HepG2 (cell line): ENCODE results near the gene RPE. TPM values are rescaled to one million over a fixed set of nuclear protein-coding genes. Genes with fewer than 3 reads are reported as not detected.

ENCODE experiments used
- ATAC-seq: fragments of 200-7000 bp; cut with Tn5 transposase; 3 replicates; pipeline ENCODE4 v1.9.1; 2020; ENCODE audit warnings: mild to moderate bottlenecking, moderate library complexity
- BruUV-seq: library from RNA; stranded (reverse); fragments of 400-500 nt; replicated peaks from 2 replicates; lab custom pipeline; 2021; lab: Mats Ljungman, UMichigan
- CTCF ChIA-PET: fragments of 300-600 bp; formaldehyde crosslinking; extraction: SDS; loops from one replicate; lab custom pipeline; 2021; ENCODE audit warnings: low total read pairs, inconsistent platforms, low intra/inter-chr PET ratio; lab: Yijun Ruan, JAX
- POLR2A ChIA-PET: fragments of 350-600 bp; sonication (Branson Sonifier 250); formaldehyde crosslinking; loops from one replicate; lab custom pipeline; 2020; ENCODE audit warnings: antibody characterized with exemption, inconsistent platforms; lab: Yijun Ruan, JAX
- DNase-seq: peaks from one replicate; pipeline ENCODE4 v3.0.0-alpha.2; 2015; ENCODE audit warnings: low spot score
- FAIRE-seq: peaks from 3 replicates; lab custom pipeline; 2011; peaks lifted over from hg19 to GRCh38; lab: Jason Lieb, UNC
- H2AFZ ChIP-seq: one replicate; pipeline ENCODE4 v1.6.1; 2011; ENCODE audit warnings: low read length, inconsistent platforms
- H3K27ac ChIP-seq: fragments of 300-600 bp; 3 replicates; pipeline ENCODE4 v1.8.0; 2011; ENCODE audit warnings: mixed run types, mild to moderate bottlenecking, mixed read lengths, low read length, inconsistent platforms; ENCODE audit not compliant: insufficient read depth; ENCODE audit errors: extremely low read length
- H3K27me3 ChIP-seq, 2 experiments: fragments of 200-600 bp in 1 of 2; 2 replicates in 1 of 2; 3 replicates in 1 of 2; pipeline versions ENCODE4 v1.6.0 to v1.8.0; 2011; ENCODE audit warnings: low read length in 2 of 2, mild to moderate bottlenecking in 2 of 2, moderate library complexity in 2 of 2, inconsistent platforms in 1 of 2; ENCODE audit not compliant: insufficient read depth in 2 of 2, control insufficient read depth in 1 of 2
- H3K36me3 ChIP-seq, 2 experiments: fragments of 200-600 bp in 1 of 2; replicated peaks in 1 of 2; 2 replicates in 1 of 2; 3 replicates in 1 of 2; pipeline versions ENCODE4 v1.5.1 to v1.8.0; 2011; ENCODE audit warnings: low read length in 2 of 2, inconsistent platforms in 1 of 2; ENCODE audit not compliant: insufficient read depth in 2 of 2, control insufficient read depth in 1 of 2
- H3K4me1 ChIP-seq: 2 replicates; pipeline ENCODE4 v1.5.1; 2012; ENCODE audit warnings: low read length, inconsistent platforms; ENCODE audit not compliant: insufficient read depth
- H3K4me2 ChIP-seq: 2 replicates; pipeline ENCODE4 v1.6.0; 2011; ENCODE audit warnings: low read depth, low read length, inconsistent platforms
- H3K4me3 ChIP-seq, 3 experiments: fragments of 200-600 bp in 1 of 3; sonication (generic), shearing (Covaris generic) in 1 of 3; replicated peaks in 1 of 3; 2 replicates each; pipeline ENCODE4 v1.5.1; 2011 to 2016; ENCODE audit warnings: low read length in 3 of 3, inconsistent platforms in 2 of 3, low read depth in 2 of 3, mild to moderate bottlenecking in 2 of 3, control low read depth in 1 of 3, mixed read lengths in 1 of 3; ENCODE audit not compliant: insufficient read depth in 1 of 3
- H3K79me2 ChIP-seq: one replicate; pipeline ENCODE4 v1.6.1; 2011; ENCODE audit warnings: low read length, inconsistent platforms; ENCODE audit not compliant: insufficient read depth
- H3K9ac ChIP-seq: 2 replicates; pipeline ENCODE4 v1.6.0; 2011; ENCODE audit warnings: mild to moderate bottlenecking, low read depth, low read length, inconsistent platforms; ENCODE audit not compliant: insufficient read depth
- H3K9me3 ChIP-seq: 2 replicates; pipeline ENCODE4 v1.5.1; 2012; ENCODE audit warnings: mild to moderate bottlenecking, low read length
- H4K20me1 ChIP-seq: 2 replicates; pipeline ENCODE4 v1.6.0; 2011; ENCODE audit warnings: inconsistent platforms, mild to moderate bottlenecking, low read length, moderate library complexity; ENCODE audit not compliant: insufficient read depth
- CREB1 ChIP-seq, 2 experiments: fragments of 450-650 bp in 1 of 2; IDR thresholded peaks; 2 replicates each; pipeline ENCODE4 v1.6.1; 2016 to 2017; ENCODE audit warnings: control low read depth in 1 of 2, mild to moderate bottlenecking in 1 of 2, missing compliant biosample characterization in 1 of 2, missing genetic modification characterization in 1 of 2
- FOSL1 ChIP-seq: sonication (generic); formaldehyde crosslinking; IDR thresholded peaks from 2 replicates; pipeline ENCODE4 v1.9.0; 2021; ENCODE audit warnings: missing genetic modification reagents, borderline replicate concordance
- RORA ChIP-seq: sonication (generic); formaldehyde crosslinking; IDR thresholded peaks from 2 replicates; pipeline ENCODE4 v1.5.0; 2020; ENCODE audit warnings: mild to moderate bottlenecking, missing genetic modification reagents, moderate library complexity
- SP1 ChIP-seq, 2 experiments: fragments of 450-650 bp in 1 of 2; sonication (generic) in 1 of 2; formaldehyde crosslinking in 1 of 2; IDR thresholded peaks; 2 replicates each; pipeline versions ENCODE4 v1.4.0 to v1.6.1; 2016 to 2020; ENCODE audit warnings: missing genetic modification reagents in 1 of 2
- SRSF9 ChIP-seq: fragments of 200-400 bp; formaldehyde crosslinking; IDR thresholded peaks from 2 replicates; pipeline ENCODE4 v1.6.1; 2018; ENCODE audit warnings: borderline replicate concordance, mild to moderate bottlenecking, low read depth, low read length; ENCODE audit not compliant: insufficient read depth, poor library complexity, severe bottlenecking
- TCF12 ChIP-seq, 2 experiments: fragments of 450-650 bp in 1 of 2; sonication (generic) in 1 of 2; formaldehyde crosslinking in 1 of 2; IDR thresholded peaks; 2 replicates each; pipeline versions ENCODE4 v1.6.1 to v1.8.0; 2017 to 2022; ENCODE audit warnings: antibody characterized with exemption in 1 of 2, mild to moderate bottlenecking in 1 of 2, missing genetic modification reagents in 1 of 2, moderate library complexity in 1 of 2
- ZBTB7A ChIP-seq: sonication (generic); formaldehyde crosslinking; IDR thresholded peaks from 2 replicates; pipeline ENCODE4 v1.8.0; 2022; ENCODE audit warnings: mild to moderate bottlenecking, missing genetic modification reagents
- ZNF256 ChIP-seq: sonication (generic); formaldehyde crosslinking; conservative IDR thresholded peaks from 2 replicates; pipeline ENCODE4 v1.4.0; 2020; ENCODE audit warnings: missing genetic modification reagents
- ZNF468 ChIP-seq: sonication (generic); formaldehyde crosslinking; IDR thresholded peaks from 2 replicates; pipeline ENCODE4 v1.8.0; 2022; ENCODE audit warnings: mild to moderate bottlenecking, moderate library complexity, missing genetic modification reagents
- ZNF879 ChIP-seq: sonication (generic); formaldehyde crosslinking; IDR thresholded peaks from 2 replicates; pipeline ENCODE4 v1.8.1; 2023; ENCODE audit warnings: missing genetic modification reagents
- ZSCAN29 ChIP-seq: sonication (generic); formaldehyde crosslinking; conservative IDR thresholded peaks from 2 replicates; pipeline ENCODE4 v1.4.0; 2020; ENCODE audit warnings: mild to moderate bottlenecking, missing genetic modification reagents
- WGBS: methylation state at CpG from one replicate; pipeline ENCODE4 v1.1.6; 2017; ENCODE audit warnings: low lambda C conversion rate; 5-methylcytosine and 5-hydroxymethylcytosine counted together
- in situ Hi-C: cut with HindIII; loops from 2 replicates; pipeline ENCODE4 v1.10.0; 2017; ENCODE audit warnings: low pct_unique_long_range_greater_than_20kb; ENCODE audit not compliant: extremely low pct_ligation_motif_present
- intact Hi-C: fragments of 100-400 bp; cut with micrococcal nuclease; formaldehyde crosslinking; loops from one replicate; pipeline ENCODE4 v1.10.0; 2022; ENCODE audit not compliant: unreplicated experiment
- polyA plus RNA-seq, 8 experiments: library from polyadenylated mRNA; depleted of rRNA in 3 of 8; stranded (reverse) in 7 of 8; unstranded in 1 of 8; fragments of >200 nt; fragmentation: Illumina TruSeq in 4 of 8; extraction: Trizol in 4 of 8; gene quantifications; 2 replicates each; pipeline versions ENCODE4 v1.2.1 to v1.2.3, GENCODE V29; 2011 to 2016; ENCODE audit warnings: low read depth in 4 of 8, missing spikeins in 1 of 8, mixed read lengths in 1 of 8; ENCODE audit not compliant: insufficient read depth in 1 of 8
- total RNA-seq, 5 experiments: library from RNA; depleted of rRNA; stranded (reverse); fragments of >200 nt; fragmentation: Illumina TruSeq; extraction: Trizol; gene quantifications; 2 replicates each; pipeline ENCODE4 v1.2.3, GENCODE V29; 2016; ENCODE audit warnings: low read depth in 1 of 5
- TF ChIP-seq, protein P1 (sequence below): sonication (generic); formaldehyde crosslinking; IDR thresholded peaks from 2 replicates; pipeline ENCODE4 v1.4.0; 2020; ENCODE audit warnings: mild to moderate bottlenecking, missing genetic modification reagents
- TF ChIP-seq, protein P2 (sequence below): sonication (generic); formaldehyde crosslinking; IDR thresholded peaks from 2 replicates; pipeline ENCODE4 v1.4.0; 2020; ENCODE audit warnings: mild to moderate bottlenecking, missing genetic modification reagents
- TF ChIP-seq, protein P3 (sequence below): sonication (generic); formaldehyde crosslinking; conservative IDR thresholded peaks from 2 replicates; pipeline ENCODE4 v1.8.0; 2022; ENCODE audit warnings: mild to moderate bottlenecking, moderate library complexity, missing genetic modification reagents

Gene RPE
- total and polyA plus RNA-seq, 2 of the 13 experiments (the other 11 are each of a cell fraction or from before 2014, with no cell fraction given), result 72.3 to 107 TPM

DNA sequence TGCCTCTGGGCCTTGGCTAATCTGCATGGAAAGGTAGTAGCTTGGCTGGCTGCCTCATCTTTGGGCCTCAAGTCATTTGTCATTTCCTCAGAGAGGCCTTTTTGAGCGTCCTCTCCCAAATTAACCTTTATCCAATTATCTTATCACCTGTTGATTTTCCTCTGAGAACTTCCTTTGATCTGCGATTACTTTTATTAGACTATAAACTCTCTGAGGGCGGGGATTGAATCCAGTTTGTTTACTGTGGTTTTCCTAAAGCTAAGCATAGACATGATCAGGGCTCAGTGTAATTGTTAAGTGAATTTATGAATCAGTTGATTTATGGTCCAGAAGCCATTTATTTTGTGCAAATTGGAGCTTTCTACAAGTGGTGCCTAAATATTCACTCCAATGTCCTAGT, 7.5 kb downstream of the RPE start:
- Histone ChIP-seq H4K20me1 (peaks cover 15% of the 10 kb centered on the region), H3K4me3 (no peak overlapping the region), H3K4me1 (peaks cover 31% of the 10 kb centered on the region), H3K27ac (no peak overlapping the region), H3K79me2 (peaks cover 78% of the 10 kb centered on the region), H3K9me3 (no peaks in the 10 kb centered on the region), H2AFZ (no peak overlapping the region), H3K27me3 (no peaks in the 10 kb centered on the region), H3K9ac (no peak overlapping the region), H3K36me3 (peaks cover 5 to 45% of the 10 kb centered on the region in 2 experiments), H3K4me2 (no peak overlapping the region)
- in situ Hi-C loops (no loop called here), intact Hi-C loops (no loop called here)
- DNase-seq (no peak), ATAC-seq (no peak), FAIRE-seq (no peak)
- POLR2A ChIA-PET, result interaction anchor here (1.9 kb wide), 1 partner anchor 161 kb away, joined by 4 read pairs; the partner anchor contains the start of gene KANSL1L
- no TSS peak for BruUV-seq
- over 99% methylated on average over 3 of the region's 3 CpGs for WGBS
- CTCF ChIA-PET, result no interaction called here
- TF ChIP-seq, protein P1, sequence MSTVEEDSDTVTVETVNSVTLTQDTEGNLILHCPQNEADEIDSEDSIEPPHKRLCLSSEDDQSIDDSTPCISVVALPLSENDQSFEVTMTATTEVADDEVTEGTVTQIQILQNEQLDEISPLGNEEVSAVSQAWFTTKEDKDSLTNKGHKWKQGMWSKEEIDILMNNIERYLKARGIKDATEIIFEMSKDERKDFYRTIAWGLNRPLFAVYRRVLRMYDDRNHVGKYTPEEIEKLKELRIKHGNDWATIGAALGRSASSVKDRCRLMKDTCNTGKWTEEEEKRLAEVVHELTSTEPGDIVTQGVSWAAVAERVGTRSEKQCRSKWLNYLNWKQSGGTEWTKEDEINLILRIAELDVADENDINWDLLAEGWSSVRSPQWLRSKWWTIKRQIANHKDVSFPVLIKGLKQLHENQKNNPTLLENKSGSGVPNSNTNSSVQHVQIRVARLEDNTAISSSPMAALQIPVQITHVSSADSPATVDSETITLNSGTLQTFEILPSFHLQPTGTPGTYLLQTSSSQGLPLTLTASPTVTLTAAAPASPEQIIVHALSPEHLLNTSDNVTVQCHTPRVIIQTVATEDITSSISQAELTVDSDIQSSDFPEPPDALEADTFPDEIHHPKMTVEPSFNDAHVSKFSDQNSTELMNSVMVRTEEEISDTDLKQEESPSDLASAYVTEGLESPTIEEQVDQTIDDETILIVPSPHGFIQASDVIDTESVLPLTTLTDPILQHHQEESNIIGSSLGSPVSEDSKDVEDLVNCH (CRISPR knock-in tag), result no peak
- TF ChIP-seq FOSL1 (CRISPR knock-in tag), result no peak
- TF ChIP-seq SRSF9, result no peak
- no peak for TF ChIP-seq SP1 (IDR thresholded peaks at IDR 0.05)
- TF ChIP-seq SP1 (CRISPR knock-in tag; IDR thresholded peaks at IDR 0.05), result no peak
- no peak for TF ChIP-seq ZSCAN29 (CRISPR knock-in tag)
- TF ChIP-seq ZBTB7A (CRISPR knock-in tag), result no peak
- no peak for TF ChIP-seq CREB1 (IDR thresholded peaks at IDR 0.05)
- no peak for TF ChIP-seq CREB1 (CRISPR knock-in tag; IDR thresholded peaks at IDR 0.05)
- TF ChIP-seq, protein P2, sequence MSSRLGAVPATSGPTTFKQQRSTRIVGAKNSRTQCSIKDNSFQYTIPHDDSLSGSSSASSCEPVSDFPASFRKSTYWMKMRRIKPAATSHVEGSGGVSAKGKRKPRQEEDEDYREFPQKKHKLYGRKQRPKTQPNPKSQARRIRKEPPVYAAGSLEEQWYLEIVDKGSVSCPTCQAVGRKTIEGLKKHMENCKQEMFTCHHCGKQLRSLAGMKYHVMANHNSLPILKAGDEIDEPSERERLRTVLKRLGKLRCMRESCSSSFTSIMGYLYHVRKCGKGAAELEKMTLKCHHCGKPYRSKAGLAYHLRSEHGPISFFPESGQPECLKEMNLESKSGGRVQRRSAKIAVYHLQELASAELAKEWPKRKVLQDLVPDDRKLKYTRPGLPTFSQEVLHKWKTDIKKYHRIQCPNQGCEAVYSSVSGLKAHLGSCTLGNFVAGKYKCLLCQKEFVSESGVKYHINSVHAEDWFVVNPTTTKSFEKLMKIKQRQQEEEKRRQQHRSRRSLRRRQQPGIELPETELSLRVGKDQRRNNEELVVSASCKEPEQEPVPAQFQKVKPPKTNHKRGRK (CRISPR knock-in tag), result no peak
- TF ChIP-seq, protein P3, sequence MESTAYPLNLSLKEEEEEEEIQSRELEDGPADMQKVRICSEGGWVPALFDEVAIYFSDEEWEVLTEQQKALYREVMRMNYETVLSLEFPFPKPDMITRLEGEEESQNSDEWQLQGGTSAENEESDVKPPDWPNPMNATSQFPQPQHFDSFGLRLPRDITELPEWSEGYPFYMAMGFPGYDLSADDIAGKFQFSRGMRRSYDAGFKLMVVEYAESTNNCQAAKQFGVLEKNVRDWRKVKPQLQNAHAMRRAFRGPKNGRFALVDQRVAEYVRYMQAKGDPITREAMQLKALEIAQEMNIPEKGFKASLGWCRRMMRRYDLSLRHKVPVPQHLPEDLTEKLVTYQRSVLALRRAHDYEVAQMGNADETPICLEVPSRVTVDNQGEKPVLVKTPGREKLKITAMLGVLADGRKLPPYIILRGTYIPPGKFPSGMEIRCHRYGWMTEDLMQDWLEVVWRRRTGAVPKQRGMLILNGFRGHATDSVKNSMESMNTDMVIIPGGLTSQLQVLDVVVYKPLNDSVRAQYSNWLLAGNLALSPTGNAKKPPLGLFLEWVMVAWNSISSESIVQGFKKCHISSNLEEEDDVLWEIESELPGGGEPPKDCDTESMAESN (CRISPR knock-in tag), result no peak
- TF ChIP-seq ZNF879 (CRISPR knock-in tag), result no peak
- TF ChIP-seq ZNF468 (CRISPR knock-in tag), result no peak
- TF ChIP-seq ZNF256 (CRISPR knock-in tag), result no peak
- no peak for TF ChIP-seq RORA (CRISPR knock-in tag)
- no peak for TF ChIP-seq TCF12 (IDR thresholded peaks at IDR 0.05)
- no peak for TF ChIP-seq TCF12 (CRISPR knock-in tag; IDR thresholded peaks at IDR 0.05)
